Ishikawa (cell line): ENCODE measurements around the gene KCNT1.

ENCODE experiments used
- CEBPB ChIP-seq: IDR thresholded peaks from 2 replicates; pipeline ENCODE4 v1.6.1; 2012
- CREB1 ChIP-seq: IDR thresholded peaks from 2 replicates; pipeline ENCODE4 v1.6.1; 2012; ENCODE audit warnings: low read depth
- EGR1 ChIP-seq: IDR thresholded peaks from 2 replicates; pipeline ENCODE4 v1.6.1; 2012
- EP300 ChIP-seq: IDR thresholded peaks from 2 replicates; pipeline ENCODE4 v1.6.1; 2012; ENCODE audit warnings: borderline replicate concordance
- FOXM1 ChIP-seq: IDR thresholded peaks from 2 replicates; pipeline ENCODE4 v1.6.1; 2012; ENCODE audit warnings: low read depth, borderline replicate concordance
- NFIC ChIP-seq: IDR thresholded peaks from 2 replicates; pipeline ENCODE4 v1.6.1; 2012
- RAD21 ChIP-seq: IDR thresholded peaks from 2 replicates; pipeline ENCODE4 v1.6.1; 2012; ENCODE audit warnings: low read depth
- TAF1 ChIP-seq: IDR thresholded peaks from 2 replicates; pipeline ENCODE4 v1.6.1; 2012; ENCODE audit warnings: low read depth, mild to moderate bottlenecking
- TCF12 ChIP-seq: IDR thresholded peaks from 2 replicates; pipeline ENCODE4 v1.6.1; 2012; ENCODE audit warnings: low read depth
- TEAD4 ChIP-seq: IDR thresholded peaks from 2 replicates; pipeline ENCODE4 v1.6.1; 2012
- YY1 ChIP-seq: IDR thresholded peaks from 2 replicates; pipeline ENCODE4 v1.6.1; 2012; ENCODE audit warnings: low read depth
- ZBTB7A ChIP-seq: IDR thresholded peaks from 2 replicates; pipeline ENCODE4 v1.6.1; 2012; ENCODE audit warnings: low read depth
- TF ChIP-seq, protein P1 (sequence below): IDR thresholded peaks from 2 replicates; pipeline ENCODE4 v1.6.1; 2012
- TF ChIP-seq, protein P2 (sequence below): IDR thresholded peaks from 2 replicates; pipeline ENCODE4 v1.6.1; 2012; ENCODE audit warnings: low read depth, mild to moderate bottlenecking
- TF ChIP-seq, protein P3 (sequence below): IDR thresholded peaks from 2 replicates; pipeline ENCODE4 v1.6.1; 2012

KCNT1 gene

DNA sequence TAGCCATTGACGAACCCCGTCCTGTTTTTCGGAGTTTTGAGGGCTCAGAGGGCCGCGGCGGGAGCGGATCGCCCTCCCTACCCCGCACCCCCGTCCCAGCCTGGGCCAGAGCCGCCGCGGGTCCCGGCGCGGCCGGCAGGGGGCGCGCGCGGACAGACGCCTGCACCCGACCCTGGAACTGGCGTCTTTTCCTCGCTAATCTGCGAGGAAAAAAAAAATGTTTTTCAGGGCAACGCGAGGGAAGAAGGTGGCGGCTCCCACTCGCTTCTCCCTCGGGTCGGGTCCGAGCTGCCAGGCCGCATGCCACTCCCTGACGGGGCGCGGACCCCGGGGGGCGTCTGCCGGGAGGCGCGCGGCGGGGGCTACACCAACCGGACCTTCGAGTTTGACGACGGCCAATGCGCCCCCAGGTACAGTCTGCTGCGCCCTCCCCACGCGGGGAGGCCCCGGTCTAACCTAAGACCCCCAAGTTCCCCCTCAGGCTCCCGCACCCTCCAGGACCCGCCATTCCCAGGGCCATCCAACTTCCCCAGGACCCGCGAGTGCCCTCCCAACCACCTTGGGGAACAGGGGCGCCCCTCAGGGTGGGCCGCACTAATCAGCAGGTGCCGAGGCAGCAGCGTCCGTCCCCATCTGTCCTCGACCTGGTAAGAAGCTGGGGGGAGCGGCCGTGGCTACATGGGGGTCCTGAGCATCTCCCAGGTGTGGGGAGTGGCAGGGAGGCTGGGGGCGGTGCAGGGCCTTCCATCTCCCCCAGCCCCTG, at the start of gene KCNT1:
Gene KCNT1, plus strand, starts transcription at position 227 of the 763 bp plus-strand sequence. Its CDS starts 74 bp downstream, at position 301.
- TF ChIP-seq CEBPB (no peak), RAD21 (peak; percentile 61; the same call in 1 of the 2 replicates), EGR1 (no peak), ZBTB7A (peak; percentile 30; the same call in 1 of the 2 replicates)
- TF ChIP-seq, protein P1, sequence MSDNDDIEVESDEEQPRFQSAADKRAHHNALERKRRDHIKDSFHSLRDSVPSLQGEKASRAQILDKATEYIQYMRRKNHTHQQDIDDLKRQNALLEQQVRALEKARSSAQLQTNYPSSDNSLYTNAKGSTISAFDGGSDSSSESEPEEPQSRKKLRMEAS: 0 out of 2 replicates have a peak, but pooled peaks have one; percentile 36

DNA sequence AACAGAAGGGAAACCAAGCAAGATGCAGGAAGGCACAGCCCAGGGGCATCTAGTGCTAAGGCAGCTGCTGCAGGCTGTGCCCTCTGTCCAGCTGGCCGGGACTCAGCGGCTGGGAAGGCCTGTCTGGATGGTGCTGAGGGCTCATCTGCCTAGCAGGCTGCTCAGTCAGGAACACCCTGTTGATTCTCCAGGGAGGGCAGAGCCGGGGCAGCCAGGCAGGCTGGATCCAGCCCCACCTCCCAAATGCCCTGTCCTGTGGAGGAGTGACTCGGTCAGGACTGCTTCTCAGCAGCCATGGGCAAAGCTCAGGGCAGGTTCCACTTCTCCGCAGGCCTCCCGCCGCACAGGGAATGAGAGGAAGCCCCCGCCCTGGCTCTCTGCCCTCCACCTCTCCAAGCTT, 46.7 kb upstream of the KCNT1 start:
- TF ChIP-seq RAD21: no peak
- TF ChIP-seq, protein P1: no peak
- TF ChIP-seq EP300: no peak
- TF ChIP-seq YY1: no peak
- TF ChIP-seq TAF1: no peak
- no peak for TF ChIP-seq EGR1
- TF ChIP-seq, protein P2, sequence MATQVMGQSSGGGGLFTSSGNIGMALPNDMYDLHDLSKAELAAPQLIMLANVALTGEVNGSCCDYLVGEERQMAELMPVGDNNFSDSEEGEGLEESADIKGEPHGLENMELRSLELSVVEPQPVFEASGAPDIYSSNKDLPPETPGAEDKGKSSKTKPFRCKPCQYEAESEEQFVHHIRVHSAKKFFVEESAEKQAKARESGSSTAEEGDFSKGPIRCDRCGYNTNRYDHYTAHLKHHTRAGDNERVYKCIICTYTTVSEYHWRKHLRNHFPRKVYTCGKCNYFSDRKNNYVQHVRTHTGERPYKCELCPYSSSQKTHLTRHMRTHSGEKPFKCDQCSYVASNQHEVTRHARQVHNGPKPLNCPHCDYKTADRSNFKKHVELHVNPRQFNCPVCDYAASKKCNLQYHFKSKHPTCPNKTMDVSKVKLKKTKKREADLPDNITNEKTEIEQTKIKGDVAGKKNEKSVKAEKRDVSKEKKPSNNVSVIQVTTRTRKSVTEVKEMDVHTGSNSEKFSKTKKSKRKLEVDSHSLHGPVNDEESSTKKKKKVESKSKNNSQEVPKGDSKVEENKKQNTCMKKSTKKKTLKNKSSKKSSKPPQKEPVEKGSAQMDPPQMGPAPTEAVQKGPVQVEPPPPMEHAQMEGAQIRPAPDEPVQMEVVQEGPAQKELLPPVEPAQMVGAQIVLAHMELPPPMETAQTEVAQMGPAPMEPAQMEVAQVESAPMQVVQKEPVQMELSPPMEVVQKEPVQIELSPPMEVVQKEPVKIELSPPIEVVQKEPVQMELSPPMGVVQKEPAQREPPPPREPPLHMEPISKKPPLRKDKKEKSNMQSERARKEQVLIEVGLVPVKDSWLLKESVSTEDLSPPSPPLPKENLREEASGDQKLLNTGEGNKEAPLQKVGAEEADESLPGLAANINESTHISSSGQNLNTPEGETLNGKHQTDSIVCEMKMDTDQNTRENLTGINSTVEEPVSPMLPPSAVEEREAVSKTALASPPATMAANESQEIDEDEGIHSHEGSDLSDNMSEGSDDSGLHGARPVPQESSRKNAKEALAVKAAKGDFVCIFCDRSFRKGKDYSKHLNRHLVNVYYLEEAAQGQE: no peak
- TF ChIP-seq, protein P3, sequence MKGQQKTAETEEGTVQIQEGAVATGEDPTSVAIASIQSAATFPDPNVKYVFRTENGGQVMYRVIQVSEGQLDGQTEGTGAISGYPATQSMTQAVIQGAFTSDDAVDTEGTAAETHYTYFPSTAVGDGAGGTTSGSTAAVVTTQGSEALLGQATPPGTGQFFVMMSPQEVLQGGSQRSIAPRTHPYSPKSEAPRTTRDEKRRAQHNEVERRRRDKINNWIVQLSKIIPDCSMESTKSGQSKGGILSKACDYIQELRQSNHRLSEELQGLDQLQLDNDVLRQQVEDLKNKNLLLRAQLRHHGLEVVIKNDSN: no peak
- no peak for TF ChIP-seq TEAD4
- no peak for TF ChIP-seq CEBPB
- no peak for TF ChIP-seq FOXM1
- no peak for TF ChIP-seq NFIC
- TF ChIP-seq CREB1: no peak
- TF ChIP-seq ZBTB7A: no peak
- TF ChIP-seq TCF12: no peak

DNA sequence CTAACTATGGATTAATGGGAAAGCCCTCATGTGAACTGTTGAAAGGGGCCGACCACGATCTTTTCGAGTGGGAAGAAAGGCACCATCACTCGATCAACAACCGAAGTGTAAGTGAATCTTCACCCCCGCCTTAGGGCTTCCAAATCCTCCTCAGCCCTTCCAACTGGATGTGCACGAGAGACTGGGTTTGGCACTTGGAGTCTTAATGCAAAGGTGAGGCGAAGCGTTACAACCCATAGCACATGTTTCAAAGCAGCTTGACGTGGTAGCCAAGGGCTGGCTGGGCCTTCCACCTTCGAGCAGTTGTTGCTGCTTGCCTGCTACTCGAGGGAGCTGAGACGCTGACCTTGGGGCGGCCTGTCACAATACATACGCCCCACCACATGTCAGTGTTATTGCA, 44.6 kb upstream of the KCNT1 start:
- TF ChIP-seq TCF12 (no peak), CEBPB (no peak), YY1 (no peak), EGR1 (no peak), EP300 (no peak), NFIC (no peak), CREB1 (no peak), RAD21 (no peak), TEAD4 (no peak), FOXM1 (no peak), TAF1 (no peak), ZBTB7A (no peak)
- TF ChIP-seq, protein P1: no peak
- TF ChIP-seq, protein P2: no peak
- TF ChIP-seq, protein P3: no peak

DNA sequence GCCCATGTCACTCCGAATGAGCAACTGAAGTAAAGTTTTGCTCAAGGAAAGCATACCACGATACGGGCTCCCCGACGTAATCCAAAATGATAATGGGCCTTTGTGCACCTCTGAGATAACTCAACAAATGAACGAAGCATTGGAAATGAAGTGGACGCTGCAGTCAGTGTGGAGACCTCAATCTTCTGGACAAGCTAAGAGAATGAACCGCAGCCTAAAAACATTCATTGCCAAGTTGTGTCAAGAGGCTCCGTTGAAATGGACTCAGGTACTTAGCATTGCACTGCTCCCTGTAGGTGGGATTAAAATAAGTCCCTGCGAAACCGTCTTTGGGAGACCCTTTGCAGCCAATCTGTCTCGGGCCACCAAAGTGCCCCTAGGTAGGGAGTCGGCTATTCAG, 42.7 kb upstream of the KCNT1 start:
- TF ChIP-seq EP300 (no peak), FOXM1 (no peak), TAF1 (no peak), RAD21 (no peak), TEAD4 (no peak), NFIC (no peak), CEBPB (no peak)
- TF ChIP-seq, protein P3: no peak

DNA sequence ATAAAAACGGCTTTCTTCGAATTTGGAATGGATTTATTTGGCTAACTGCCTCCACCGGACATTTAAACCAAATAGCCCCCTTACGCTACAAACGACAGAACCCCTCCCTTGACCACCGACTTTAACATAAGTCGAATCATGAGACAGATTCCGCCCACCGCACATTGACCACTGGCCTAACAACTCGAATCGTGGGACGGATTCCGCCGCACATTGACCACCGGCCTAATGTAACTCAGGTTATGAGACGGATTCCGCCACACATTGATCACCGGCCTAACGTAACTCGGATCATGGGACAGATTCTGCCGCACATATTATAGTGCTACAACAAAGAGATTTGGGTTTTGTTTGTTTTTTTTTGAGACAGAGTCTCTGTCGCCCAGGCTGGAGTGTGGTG, 41.6 kb upstream of the KCNT1 start:
- TF ChIP-seq, protein P3: no peak
- TF ChIP-seq, protein P1: no peak
- TF ChIP-seq FOXM1 (no peak), CREB1 (no peak), NFIC (no peak), EP300 (no peak), ZBTB7A (no peak), TAF1 (no peak), YY1 (no peak), EGR1 (no peak)
